ENCODE data around the gene SMIM35. TPM values are rescaled to one million over a fixed set of nuclear protein-coding genes. Genes with fewer than 3 reads are reported as not detected.

Gene SMIM35
- total RNA-seq, 1 experiment from 2014 or later, result not detected

- no peak overlapping the region for H3K23ac ChIP-seq (ENCODE audit: insufficient read length, low read depth, low read length)
- Mint-ChIP-seq H3K4me1 (peaks cover 6 to 12% of the 10 kb centered on the region in 2 experiments), H3K27ac (no peak overlapping the region), H3K4me3 (no peak overlapping the region), H3K27me3 (ENCODE audit: low read depth) (peaks cover 31% of the 10 kb centered on the region), H3K36me3 (ENCODE audit: insufficient read depth in 1 of 3, low read depth in 3 of 3) (no peaks in the 10 kb centered on the region), H3K9me3 (no peaks in the 10 kb centered on the region)
- H4K8ac ChIP-seq (replicated peaks; ENCODE audit: insufficient read length, low read depth, low read length), result no peak overlapping the region
- no peaks in the 10 kb centered on the region for H3K4me1 ChIP-seq (ENCODE audit: insufficient read depth, low read length)
- no peak overlapping the region for H2BK20ac ChIP-seq (ENCODE audit: low read depth, low read length, poor library complexity, severe bottlenecking)
- H2AK5ac ChIP-seq (ENCODE audit: insufficient read length, low read length), result no peak overlapping the region
- H3K79me2 ChIP-seq (ENCODE audit: insufficient read depth, low read length), result no peaks in the 10 kb centered on the region
- no peak overlapping the region for H3K9ac ChIP-seq (ENCODE audit: extremely low read depth, insufficient read length, low read length)
- H2BK5ac ChIP-seq (ENCODE audit: insufficient read length, low read length), result no peak overlapping the region
- H4K20me1 ChIP-seq (ENCODE audit: control insufficient read depth, insufficient read depth, insufficient read length), result no peaks in the 10 kb centered on the region
- H3K4me2 ChIP-seq (ENCODE audit: insufficient read depth, insufficient read length, low read length), result no peak overlapping the region
- H3K27me3 ChIP-seq (ENCODE audit: insufficient read depth, low read length), result no peaks in the 10 kb centered on the region
- no peak overlapping the region for H3K56ac ChIP-seq (ENCODE audit: insufficient read length, low read depth, low read length)
- H3K18ac ChIP-seq (ENCODE audit: insufficient read length, low read depth, low read length), result no peak overlapping the region
- no peaks in the 10 kb centered on the region for H3K79me1 ChIP-seq (ENCODE audit: insufficient read depth, low read depth, low read length, poor library complexity, severe bottlenecking)
- H3K9me3 ChIP-seq (ENCODE audit: control insufficient read depth, low read depth, low read length), result no peaks in the 10 kb centered on the region
- no peak overlapping the region for H2BK15ac ChIP-seq (ENCODE audit: low read depth, low read length)
- H4K5ac ChIP-seq (ENCODE audit: insufficient read length, low read depth, low read length), result no peak overlapping the region
- no peak overlapping the region for H3K4ac ChIP-seq (ENCODE audit: low read depth, low read length)
- no peak overlapping the region for H4K91ac ChIP-seq (ENCODE audit: insufficient read length, low read depth, low read length)
- no peak overlapping the region for H2BK12ac ChIP-seq (ENCODE audit: insufficient read length, low read depth, low read length)
- TF ChIP-seq CTCF (conservative IDR thresholded peaks at IDR 0.05), result no peak
- H2BK120ac ChIP-seq (ENCODE audit: low read depth, low read length, poor library complexity, severe bottlenecking), result no peak overlapping the region
- no peak overlapping the region for H3K14ac ChIP-seq (ENCODE audit: insufficient read depth, low read length)
- no peak overlapping the region for H3K27ac ChIP-seq (ENCODE audit: insufficient read length, low read depth, low read length)
- no peak overlapping the region for H3T11ph ChIP-seq (ENCODE audit: low read length)
- no CpG with 5 or more reads among the region's 15 CpGs for WGBS (ENCODE audit: extremely low coverage, insufficient read length, low lambda C conversion rate)
- H2AFZ ChIP-seq (ENCODE audit: low read length), result no peak overlapping the region
- H3K23me2 ChIP-seq (ENCODE audit: insufficient read length, low read depth, low read length, poor library complexity, severe bottlenecking), result no peaks in the 10 kb centered on the region
- DNase-seq, result no peak
These were observed 45.8 kb upstream of the SMIM35 start for GRCh38 chr11:118132385-118133151.

All from H9 (cell line).